ENCODE data around the gene PIGA.

DNA sequence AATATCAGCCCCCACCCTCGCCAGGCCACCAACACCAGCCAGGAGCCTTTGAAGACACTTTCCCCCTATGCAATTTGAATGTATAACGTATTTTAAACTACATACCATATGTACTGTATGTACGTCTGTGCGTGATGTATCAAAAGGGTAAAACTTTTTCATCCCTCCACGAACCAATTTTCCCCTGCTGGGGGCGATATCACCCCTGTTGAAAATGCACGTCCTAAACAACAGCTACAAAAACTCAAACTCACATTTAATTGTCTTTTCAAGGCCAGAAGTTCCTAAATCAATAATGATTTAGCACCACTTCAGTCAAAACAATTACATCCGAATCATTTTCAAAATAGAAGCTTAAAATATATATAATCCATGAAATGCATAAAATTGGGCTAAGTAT lies 47.5 kb upstream of the PIGA start:
- TF ChIP-seq EZH2 (IDR thresholded peaks at IDR 0.05; ENCODE audit: low read depth): no peak
- TF ChIP-seq, protein P1, sequence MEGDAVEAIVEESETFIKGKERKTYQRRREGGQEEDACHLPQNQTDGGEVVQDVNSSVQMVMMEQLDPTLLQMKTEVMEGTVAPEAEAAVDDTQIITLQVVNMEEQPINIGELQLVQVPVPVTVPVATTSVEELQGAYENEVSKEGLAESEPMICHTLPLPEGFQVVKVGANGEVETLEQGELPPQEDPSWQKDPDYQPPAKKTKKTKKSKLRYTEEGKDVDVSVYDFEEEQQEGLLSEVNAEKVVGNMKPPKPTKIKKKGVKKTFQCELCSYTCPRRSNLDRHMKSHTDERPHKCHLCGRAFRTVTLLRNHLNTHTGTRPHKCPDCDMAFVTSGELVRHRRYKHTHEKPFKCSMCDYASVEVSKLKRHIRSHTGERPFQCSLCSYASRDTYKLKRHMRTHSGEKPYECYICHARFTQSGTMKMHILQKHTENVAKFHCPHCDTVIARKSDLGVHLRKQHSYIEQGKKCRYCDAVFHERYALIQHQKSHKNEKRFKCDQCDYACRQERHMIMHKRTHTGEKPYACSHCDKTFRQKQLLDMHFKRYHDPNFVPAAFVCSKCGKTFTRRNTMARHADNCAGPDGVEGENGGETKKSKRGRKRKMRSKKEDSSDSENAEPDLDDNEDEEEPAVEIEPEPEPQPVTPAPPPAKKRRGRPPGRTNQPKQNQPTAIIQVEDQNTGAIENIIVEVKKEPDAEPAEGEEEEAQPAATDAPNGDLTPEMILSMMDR (conservative IDR thresholded peaks at IDR 0.05): no peak
